CD14-positive monocyte (primary cell): ENCODE data around the gene CES4A. TPM values are rescaled to one million over a fixed set of nuclear protein-coding genes. Genes with fewer than 3 reads are reported as not detected.
"Not testable (repeated sequence)": the region's sequence is repeated elsewhere in the genome, so short reads cannot be mapped to it uniquely, and the experiment has no call there.

Experiments used
- DNase-seq, 3 donors: peaks; one replicate each; pipeline ENCODE4 v3.0.0-alpha.2; 2011 to 2022
- H2AFZ ChIP-seq: 2 replicates; pipeline ENCODE4 v1.6.0; 2012; ENCODE audit warnings: mild to moderate bottlenecking, low read depth, low read length, inconsistent platforms; ENCODE audit not compliant: insufficient read depth, poor library complexity, severe bottlenecking
- H3K27ac ChIP-seq, 2 donors: 1 replicate in 1 of 2; 2 replicates in 1 of 2; pipeline ENCODE4 v1.5.1; 2012 to 2013; ENCODE audit warnings: low read length in 2 of 2, control low read depth in 1 of 2, inconsistent platforms in 1 of 2, low read depth in 1 of 2, mild to moderate bottlenecking in 1 of 2
- H3K27me3 ChIP-seq, 2 donors: one replicate each; pipeline versions ENCODE4 v1.6.0 to v1.6.1; 2011 to 2013; ENCODE audit warnings: low read length in 2 of 2; ENCODE audit not compliant: control insufficient read depth in 2 of 2, insufficient read depth in 2 of 2
- H3K36me3 ChIP-seq, 2 donors: replicated peaks in 1 of 2; 1 replicate in 1 of 2; 2 replicates in 1 of 2; pipeline versions ENCODE4 v1.5.1 to v1.6.1; 2012 to 2013; ENCODE audit warnings: low read length in 2 of 2, control low read depth in 1 of 2, inconsistent platforms in 1 of 2, mild to moderate bottlenecking in 1 of 2; ENCODE audit not compliant: insufficient read depth in 2 of 2, control insufficient read depth in 1 of 2
- H3K4me1 ChIP-seq, 2 donors: 1 replicate in 1 of 2; 2 replicates in 1 of 2; pipeline versions ENCODE4 v1.5.1 to v1.6.1; 2012 to 2013; ENCODE audit warnings: low read length in 2 of 2, control low read depth in 1 of 2, inconsistent platforms in 1 of 2, mild to moderate bottlenecking in 1 of 2, moderate library complexity in 1 of 2; ENCODE audit not compliant: insufficient read depth in 2 of 2, control insufficient read depth in 1 of 2
- H3K4me2 ChIP-seq: replicated peaks from 2 replicates; pipeline ENCODE3; 2012; ENCODE audit warnings: low read length, moderate library complexity, mild to moderate bottlenecking; ENCODE audit not compliant: poor library complexity, severe bottlenecking; ENCODE audit errors: extremely low read depth
- H3K4me3 ChIP-seq, 3 experiments: fragments of 200-600 bp in 1 of 3; sonication (generic) in 1 of 3; replicated peaks in 1 of 3; 1 replicate in 2 of 3; 2 replicates in 1 of 3; pipeline ENCODE4 v1.5.1; 2011 to 2013; ENCODE audit warnings: low read length in 3 of 3, mild to moderate bottlenecking in 3 of 3, control low read depth in 2 of 3, low read depth in 2 of 3, inconsistent platforms in 1 of 3, moderate library complexity in 1 of 3
- H3K79me2 ChIP-seq: 2 replicates; pipeline ENCODE4 v1.6.0; 2012; ENCODE audit warnings: mild to moderate bottlenecking, control low read depth, inconsistent platforms, low read length, moderate library complexity; ENCODE audit not compliant: insufficient read depth
- H3K9ac ChIP-seq: 2 replicates; pipeline ENCODE4 v1.6.0; 2017; ENCODE audit warnings: low read length, mild to moderate bottlenecking; ENCODE audit not compliant: insufficient read depth, poor library complexity, severe bottlenecking
- H3K9me3 ChIP-seq, 2 donors: replicated peaks in 1 of 2; 1 replicate in 1 of 2; 2 replicates in 1 of 2; pipeline versions ENCODE4 v1.5.1 to v1.6.1; 2012 to 2013; ENCODE audit warnings: low read length in 2 of 2, control low read depth in 1 of 2; ENCODE audit not compliant: control insufficient read depth in 1 of 2, insufficient read depth in 1 of 2
- H4K20me1 ChIP-seq: 2 replicates; pipeline ENCODE4 v1.6.0; 2012; ENCODE audit warnings: mild to moderate bottlenecking, low read length, control low read depth, moderate library complexity; ENCODE audit not compliant: insufficient read depth
- H3K27ac Mint-ChIP-seq, 7 donors: one replicate each; pipeline ENCODE4 v1.8.0; 2020; ENCODE audit warnings: mild to moderate bottlenecking in 7 of 7, mixed read lengths in 7 of 7, moderate library complexity in 6 of 7, inconsistent platforms in 2 of 7
- H3K27me3 Mint-ChIP-seq, 3 donors: one replicate each; pipeline ENCODE4 v1.8.0; 2021 to 2022; ENCODE audit warnings: low read depth in 3 of 3, mild to moderate bottlenecking in 3 of 3, mixed read lengths in 3 of 3, moderate library complexity in 3 of 3, inconsistent platforms in 1 of 3
- H3K36me3 Mint-ChIP-seq, 2 donors: one replicate each; pipeline ENCODE4 v1.8.0; 2020; ENCODE audit warnings: mixed read lengths in 2 of 2, inconsistent platforms in 1 of 2, mild to moderate bottlenecking in 1 of 2
- H3K4me1 Mint-ChIP-seq: one replicate; pipeline ENCODE4 v1.8.0; 2020; ENCODE audit warnings: mild to moderate bottlenecking, mixed read lengths
- H3K4me3 Mint-ChIP-seq, 2 donors: one replicate each; pipeline ENCODE4 v1.8.0; 2020; ENCODE audit warnings: mild to moderate bottlenecking in 2 of 2, mixed read lengths in 2 of 2, moderate library complexity in 1 of 2
- H3K9me3 Mint-ChIP-seq, 7 donors: one replicate each; pipeline ENCODE4 v1.8.0; 2020 to 2022; ENCODE audit warnings: mixed read lengths in 7 of 7, mild to moderate bottlenecking in 6 of 7, moderate library complexity in 6 of 7, inconsistent platforms in 2 of 7
- WGBS: methylation state at CpG from one replicate; pipeline ENCODE4 v1.1.5; 2013; ENCODE audit warnings: missing lambda C conversion rate; ENCODE audit not compliant: insufficient coverage; 5-methylcytosine and 5-hydroxymethylcytosine counted together
- intact Hi-C, 2 donors: fragments of 100-400 bp; cut with micrococcal nuclease; formaldehyde crosslinking; loops; one replicate each; pipeline versions ENCODE4 v1.15.0 to v1.15.1; 2023
- polyA plus RNA-seq, 3 donors: library from polyadenylated mRNA; depleted of rRNA in 1 of 3; unstranded in 2 of 3; stranded (reverse) in 1 of 3; fragments of 300-500 nt in 2 of 3; fragments of >200 nt in 1 of 3; fragmentation: Illumina TruSeq in 2 of 3; gene quantifications; 1 replicate in 2 of 3; 2 replicates in 1 of 3; pipeline ENCODE4 v1.2.3, GENCODE V29; 2012 to 2021
- TF ChIP-seq, protein P1 (sequence below): fragments of 200-600 bp; IDR thresholded peaks from one replicate; pipeline ENCODE4 v1.8.0; 2022; ENCODE audit warnings: antibody characterized with exemption, mild to moderate bottlenecking

Gene CES4A
- polyA plus RNA-seq, 3 donors: 3.3 to 47.6 (median 4.1) TPM

DNA sequence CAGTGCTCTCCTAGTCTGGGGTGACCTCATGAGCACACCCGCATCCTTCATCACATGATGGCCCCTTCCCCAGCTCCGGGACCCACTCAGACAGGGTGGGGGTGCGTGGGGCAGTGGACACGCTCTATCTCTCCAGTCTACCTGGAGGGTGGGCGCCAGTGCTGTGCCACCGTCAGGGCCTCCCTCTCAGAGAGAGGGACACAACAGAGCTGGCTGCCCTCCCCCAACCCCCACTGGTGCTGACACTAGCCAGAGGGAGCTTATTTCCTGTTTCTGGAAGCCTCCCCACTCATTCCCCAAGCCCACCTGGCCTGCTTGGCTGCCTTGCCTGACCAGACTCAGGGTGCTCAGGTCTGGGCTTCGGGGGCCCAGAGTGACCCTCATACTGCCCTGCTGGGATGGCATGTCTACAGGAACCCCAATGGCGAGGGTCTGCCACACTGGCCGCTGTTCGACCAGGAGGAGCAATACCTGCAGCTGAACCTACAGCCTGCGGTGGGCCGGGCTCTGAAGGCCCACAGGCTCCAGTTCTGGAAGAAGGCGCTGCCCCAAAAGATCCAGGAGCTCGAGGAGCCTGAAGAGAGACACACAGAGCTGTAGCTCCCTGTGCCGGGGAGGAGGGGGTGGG lies 44.8 kb upstream of the CES4A start:
- Mint-ChIP-seq H3K36me3 (peaks cover 55 to 58% of the 10 kb centered on the region in 2 donors), H3K27ac (no peak overlapping the region), H3K9me3 (peaks cover 0 to 2% (median 0%) of the 10 kb centered on the region in 7 donors), H3K27me3 (peaks cover 12 to 17% (median 14%) of the 10 kb centered on the region in 3 donors), H3K4me3 (no peak overlapping the region), H3K4me1 (peaks cover 16% of the 10 kb centered on the region)
- Histone ChIP-seq H3K27ac (no peak overlapping the region), H3K36me3 (peaks cover 54 to 56% of the 10 kb centered on the region in 2 donors), H3K4me1 (peaks cover 11 to 13% of the 10 kb centered on the region in 2 donors), H3K4me2 (no peak overlapping the region), H3K9ac (no peak overlapping the region), H3K79me2 (peaks cover 2% of the 10 kb centered on the region), H2AFZ (no peak overlapping the region), H4K20me1 (peaks cover 40% of the 10 kb centered on the region), H3K27me3 (peaks cover 3 to 10% of the 10 kb centered on the region in 2 donors), H3K4me3 (no peak overlapping the region), H3K9me3 (no peaks in the 10 kb centered on the region)
- TF ChIP-seq, protein P1, sequence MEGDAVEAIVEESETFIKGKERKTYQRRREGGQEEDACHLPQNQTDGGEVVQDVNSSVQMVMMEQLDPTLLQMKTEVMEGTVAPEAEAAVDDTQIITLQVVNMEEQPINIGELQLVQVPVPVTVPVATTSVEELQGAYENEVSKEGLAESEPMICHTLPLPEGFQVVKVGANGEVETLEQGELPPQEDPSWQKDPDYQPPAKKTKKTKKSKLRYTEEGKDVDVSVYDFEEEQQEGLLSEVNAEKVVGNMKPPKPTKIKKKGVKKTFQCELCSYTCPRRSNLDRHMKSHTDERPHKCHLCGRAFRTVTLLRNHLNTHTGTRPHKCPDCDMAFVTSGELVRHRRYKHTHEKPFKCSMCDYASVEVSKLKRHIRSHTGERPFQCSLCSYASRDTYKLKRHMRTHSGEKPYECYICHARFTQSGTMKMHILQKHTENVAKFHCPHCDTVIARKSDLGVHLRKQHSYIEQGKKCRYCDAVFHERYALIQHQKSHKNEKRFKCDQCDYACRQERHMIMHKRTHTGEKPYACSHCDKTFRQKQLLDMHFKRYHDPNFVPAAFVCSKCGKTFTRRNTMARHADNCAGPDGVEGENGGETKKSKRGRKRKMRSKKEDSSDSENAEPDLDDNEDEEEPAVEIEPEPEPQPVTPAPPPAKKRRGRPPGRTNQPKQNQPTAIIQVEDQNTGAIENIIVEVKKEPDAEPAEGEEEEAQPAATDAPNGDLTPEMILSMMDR: no peak
- intact Hi-C loops: no loop called here
- no peak for DNase-seq
- 98% methylated on average over 14 of the region's 15 CpGs for WGBS

DNA sequence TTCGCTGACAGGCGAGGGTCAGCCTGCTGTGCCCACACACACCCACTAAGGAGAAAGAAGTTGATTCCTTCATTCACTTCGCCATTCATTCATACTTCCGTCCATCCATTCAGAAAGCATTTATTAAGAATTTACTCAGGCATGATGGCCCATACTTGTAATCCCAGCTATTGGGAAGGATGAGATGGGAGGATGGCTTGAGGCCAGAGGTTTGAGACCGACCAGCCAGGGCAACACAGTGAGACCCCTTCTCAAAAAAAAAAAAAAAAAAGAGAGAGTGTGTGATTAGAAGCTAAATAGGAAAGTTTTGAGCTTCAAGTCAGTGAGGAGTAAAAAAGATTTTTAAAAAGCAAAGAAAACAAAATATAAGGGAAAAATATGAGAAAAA lies 44.3 kb upstream of the CES4A start:
- no peak for DNase-seq
- no CpG with 5 or more reads among the region's 5 CpGs for WGBS
- Mint-ChIP-seq H3K27ac (peak overlapping the region in 1 of 7 donors; percentile 76), H3K27me3 (peaks cover 17 to 22% (median 19%) of the 10 kb centered on the region in 3 donors), H3K4me1 (peaks cover 21% of the 10 kb centered on the region), H3K9me3 (peaks cover 0 to 4% (median 0%) of the 10 kb centered on the region in 7 donors), H3K4me3 (no peak overlapping the region), H3K36me3 (peaks cover 52 to 54% of the 10 kb centered on the region in 2 donors)
- no peaks in the 10 kb centered on the region for H3K79me2 ChIP-seq
- H3K4me3 ChIP-seq: no peak overlapping the region
- no peaks in the 10 kb centered on the region for H3K9me3 ChIP-seq
- H3K27me3 ChIP-seq: peaks cover 8 to 15% of the 10 kb centered on the region in 2 donors
- H3K27ac ChIP-seq: no peak overlapping the region
- H4K20me1 ChIP-seq: peaks cover 35% of the 10 kb centered on the region
- H2AFZ ChIP-seq: no peak overlapping the region
- peaks cover 16 to 18% of the 10 kb centered on the region in 2 donors for H3K4me1 ChIP-seq
- intact Hi-C loops: no loop called here
- no peak overlapping the region for H3K9ac ChIP-seq
- H3K4me2 ChIP-seq: no peak overlapping the region
- TF ChIP-seq, protein P1: no peak
- H3K36me3 ChIP-seq: peaks cover 49 to 51% of the 10 kb centered on the region in 2 donors

- 95% methylated on average over 6 of the region's 9 CpGs for WGBS
- H3K9me3 Mint-ChIP-seq, H3K9me3 ChIP-seq, H3K27ac Mint-ChIP-seq, DNase-seq, H3K4me3 ChIP-seq, H3K79me2 ChIP-seq, H3K4me2 ChIP-seq, H3K27ac ChIP-seq, H2AFZ ChIP-seq, intact Hi-C loops, H3K9ac ChIP-seq: not testable (repeated sequence)
- Histone ChIP-seq H4K20me1 (peaks cover 26% of the 10 kb centered on the region), H3K4me1 (peaks cover 17 to 18% of the 10 kb centered on the region in 2 donors), H3K36me3 (peaks cover 40 to 42% of the 10 kb centered on the region in 2 donors), H3K27me3 (peaks cover 17 to 24% of the 10 kb centered on the region in 2 donors)
- Mint-ChIP-seq H3K4me1 (peaks cover 22% of the 10 kb centered on the region), H3K27me3 (peaks cover 27 to 31% (median 28%) of the 10 kb centered on the region in 3 donors), H3K36me3 (peaks cover 45% of the 10 kb centered on the region in 2 donors), H3K4me3 (peak overlapping the region in 1 of 2 donors; percentile 37)
Measured at GRCh38 chr16:66944971-66945370, 43.4 kb upstream of the CES4A start.
